ENCODE data around the gene SMYD4. TPM values are rescaled to one million over a fixed set of nuclear protein-coding genes. Genes with fewer than 3 reads are reported as not detected.
"Not testable (repeated sequence)": the region's sequence is repeated elsewhere in the genome, so short reads cannot be mapped to it uniquely, and the experiment has no call there.

The SMYD4 gene
- polyA plus RNA-seq, 1 donor, result 7.9 TPM

DNA sequence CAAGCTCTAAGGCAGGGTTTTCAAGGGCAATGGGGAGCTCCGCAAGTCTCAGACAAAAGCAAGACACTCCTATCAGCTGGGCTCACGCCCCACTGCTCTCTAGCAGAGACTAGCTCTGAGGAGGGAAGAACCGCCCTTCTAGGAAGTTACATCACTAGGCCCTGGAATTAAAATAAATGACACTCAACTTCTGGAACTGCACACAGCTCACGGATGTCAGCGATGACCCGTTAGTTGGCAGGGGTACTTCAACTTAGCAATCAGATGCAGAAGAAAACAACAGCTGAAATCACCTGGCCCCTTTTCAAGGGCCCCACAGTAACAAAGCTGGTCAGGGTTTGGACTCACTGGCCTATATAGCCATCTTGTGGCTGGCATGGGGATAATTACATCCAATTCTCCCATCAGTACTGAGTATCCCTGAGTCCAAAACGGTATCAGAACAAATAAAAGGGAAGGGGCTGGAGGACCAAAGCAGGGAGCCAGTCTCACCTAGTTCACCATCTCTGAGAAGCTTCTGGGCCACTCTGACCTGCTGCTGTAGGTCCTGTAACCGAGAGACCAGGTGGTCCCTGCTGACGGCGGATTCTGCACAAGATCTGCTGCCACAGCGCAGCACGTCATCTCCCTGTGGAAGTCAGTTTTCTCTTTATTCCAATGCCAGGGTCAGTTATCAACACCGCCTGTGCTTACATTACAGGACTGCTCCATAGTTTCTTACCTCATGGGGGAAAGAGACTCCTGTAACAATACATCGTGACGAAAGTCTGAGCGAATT, 45.7 kb downstream of the SMYD4 start:
- peak; percentile 83 for DNase-seq (ENCODE audit: low read depth)

DNA sequence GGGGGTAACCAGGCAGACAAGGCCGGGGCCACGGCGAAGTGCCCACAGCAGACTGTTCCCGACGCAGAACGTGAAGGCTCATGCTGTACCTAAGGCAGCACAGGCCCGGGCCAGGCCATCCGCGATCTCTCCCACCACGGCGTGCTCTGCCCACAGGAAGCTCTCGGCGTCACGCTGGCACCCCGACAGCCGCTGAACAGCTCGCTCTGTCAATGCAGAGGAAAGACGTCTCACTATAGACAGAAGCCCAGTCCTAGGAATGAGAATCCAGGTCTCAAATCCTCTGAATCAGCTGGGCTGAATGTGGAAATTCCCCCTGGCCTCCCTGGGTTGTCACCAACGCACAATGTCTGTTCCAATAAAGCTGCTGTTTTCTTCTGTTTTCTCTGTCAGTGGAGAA, 46.4 kb downstream of the SMYD4 start:
- no peak for DNase-seq (ENCODE audit: low read depth)

DNA sequence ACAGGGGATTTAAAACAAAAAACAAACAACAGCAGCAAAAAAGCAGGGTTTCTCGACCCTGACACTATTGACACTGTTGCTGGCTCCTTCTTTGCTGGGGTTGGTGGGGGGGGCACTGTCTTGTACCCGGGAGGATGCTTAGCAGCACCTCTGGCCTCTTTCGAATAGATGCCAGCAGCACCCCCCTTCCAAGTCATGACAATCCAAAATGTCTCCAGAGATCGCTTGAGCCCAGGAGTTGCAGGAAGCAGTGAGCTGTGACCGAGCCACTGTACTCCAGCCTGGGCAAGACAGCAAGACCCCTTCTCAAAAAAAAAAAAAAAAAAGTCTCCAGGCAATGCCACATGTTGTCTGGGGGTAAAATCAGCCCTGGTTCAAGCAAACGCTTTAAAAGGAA, 47.5 kb downstream of the SMYD4 start:
- no peak for DNase-seq (ENCODE audit: low read depth)

DNA sequence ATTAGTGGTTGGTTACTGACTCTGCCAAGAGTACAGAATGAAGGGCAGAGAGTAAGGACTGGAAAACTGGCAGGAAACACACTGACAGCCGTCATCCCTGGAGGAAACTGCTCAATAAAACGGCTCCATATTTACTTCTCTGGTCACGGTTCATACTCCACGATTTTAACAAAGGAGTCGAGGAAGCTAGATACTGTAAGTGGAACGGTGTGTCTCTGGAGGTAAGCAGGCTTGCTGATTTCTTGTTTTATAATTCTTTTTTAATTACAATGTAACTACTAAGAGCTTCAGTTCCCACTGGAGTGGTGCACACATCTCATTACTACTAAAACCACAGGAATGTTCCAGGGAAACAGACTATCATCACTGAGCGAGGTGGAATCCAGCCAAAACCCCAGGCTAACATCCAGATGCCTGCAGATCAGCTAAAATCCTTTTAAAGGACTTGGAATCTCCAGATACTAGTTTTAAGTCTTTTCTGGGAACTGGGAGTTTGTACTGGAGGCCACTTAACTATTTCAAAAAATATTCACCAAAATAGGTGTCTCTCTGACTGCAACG, 50.1 kb downstream of the SMYD4 start:
- DNase-seq (ENCODE audit: low read depth), result peak; percentile 77

DNA sequence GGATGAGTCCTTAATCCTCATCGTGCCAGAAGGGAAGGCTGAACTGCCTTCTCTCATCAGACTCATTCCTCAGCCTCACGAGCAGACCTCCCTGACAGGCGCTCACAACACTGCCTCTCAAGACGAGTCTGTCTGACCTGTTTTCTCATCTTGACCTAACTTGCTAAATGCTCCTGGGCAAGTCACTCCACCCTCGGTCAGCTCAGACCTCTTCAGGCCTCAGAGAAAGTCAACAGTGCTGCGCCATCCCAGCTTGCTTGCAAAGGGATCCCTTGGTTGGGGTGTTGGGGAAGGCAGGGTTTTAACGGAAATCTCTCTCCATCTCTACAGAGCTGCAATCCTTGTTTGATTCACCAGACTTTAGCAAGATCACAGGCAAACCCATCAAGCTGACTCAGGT, 52.8 kb downstream of the SMYD4 start:
- no peak for DNase-seq (ENCODE audit: low read depth)

DNA sequence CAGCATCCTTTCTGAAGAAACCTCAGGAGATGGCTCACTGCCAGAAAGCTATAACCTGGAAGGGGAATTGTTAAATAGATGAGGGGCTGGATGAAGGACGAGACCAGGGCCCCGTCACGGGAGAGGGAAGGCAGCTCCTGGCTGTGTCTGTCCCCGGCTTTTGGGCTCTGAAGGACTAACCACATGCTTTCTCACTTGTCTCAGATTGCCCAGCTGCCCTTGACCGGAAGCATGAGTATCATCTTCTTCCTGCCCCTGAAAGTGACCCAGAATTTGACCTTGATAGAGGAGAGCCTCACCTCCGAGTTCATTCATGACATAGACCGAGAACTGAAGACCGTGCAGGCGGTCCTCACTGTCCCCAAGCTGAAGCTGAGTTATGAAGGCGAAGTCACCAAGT, 53.4 kb downstream of the SMYD4 start:
- no peak for DNase-seq (ENCODE audit: low read depth)

DNA sequence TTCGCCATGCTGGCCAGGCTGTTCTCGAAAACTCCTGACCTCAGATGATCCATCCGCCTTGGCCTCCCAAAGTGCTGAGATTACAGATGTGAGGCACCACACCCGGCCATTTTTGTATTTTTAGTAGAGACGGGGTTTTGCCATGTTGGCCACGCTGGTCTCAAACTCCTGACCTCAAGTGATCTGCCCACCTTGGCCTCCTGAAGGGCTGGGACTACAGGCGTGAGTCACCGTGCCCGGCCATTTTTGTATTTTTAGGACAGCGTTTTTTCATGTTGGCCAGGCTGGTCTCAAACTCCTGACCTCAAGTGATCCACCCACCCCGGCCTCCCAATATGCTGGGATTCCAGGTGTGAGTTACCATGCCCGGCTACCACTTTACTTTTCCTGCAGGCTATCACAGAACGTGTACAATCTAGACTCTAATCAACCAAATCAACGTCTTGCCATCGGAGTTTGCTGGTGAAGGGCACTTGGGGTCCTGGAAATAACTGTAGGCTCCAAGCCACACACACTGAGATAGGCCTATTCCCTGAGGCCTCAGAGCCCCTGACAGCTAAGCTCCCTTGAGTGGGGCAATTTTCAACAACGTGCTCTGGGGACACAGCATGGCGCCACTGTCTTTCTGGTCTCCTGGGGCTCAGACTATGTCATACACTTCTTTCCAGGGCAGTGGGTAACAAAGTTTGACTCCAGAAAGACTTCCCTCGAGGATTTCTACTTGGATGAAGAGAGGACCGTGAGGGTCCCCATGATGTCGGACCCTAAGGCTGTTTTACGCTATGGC, 55.1 kb downstream of the SMYD4 start:
- DNase-seq (ENCODE audit: low read depth), result no peak

DNA sequence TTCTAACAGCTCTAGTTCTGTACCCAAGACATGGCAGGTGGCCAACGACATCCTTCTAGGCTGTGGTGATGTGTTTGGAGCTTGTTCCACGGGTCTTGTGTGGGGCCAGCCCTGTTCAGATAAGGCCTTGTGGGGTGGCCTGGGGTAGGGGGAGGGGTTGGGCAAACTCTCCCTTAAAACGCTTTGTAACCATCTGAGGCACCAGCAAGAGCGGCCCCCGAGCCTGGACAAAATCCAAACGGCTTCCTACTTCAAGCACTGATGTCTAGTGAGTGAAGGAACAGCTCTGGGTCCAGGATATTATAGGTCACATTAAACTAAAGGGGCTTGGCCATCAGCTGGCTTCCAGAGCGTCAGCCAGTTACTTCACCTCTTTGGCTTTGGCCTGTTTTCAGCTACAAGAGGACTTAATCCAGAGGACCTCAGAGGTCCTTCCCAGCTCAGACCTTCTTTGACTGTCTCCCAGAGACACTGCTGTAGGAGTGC, 56.0 kb downstream of the SMYD4 start:
- DNase-seq (ENCODE audit: low read depth), result no peak

DNA sequence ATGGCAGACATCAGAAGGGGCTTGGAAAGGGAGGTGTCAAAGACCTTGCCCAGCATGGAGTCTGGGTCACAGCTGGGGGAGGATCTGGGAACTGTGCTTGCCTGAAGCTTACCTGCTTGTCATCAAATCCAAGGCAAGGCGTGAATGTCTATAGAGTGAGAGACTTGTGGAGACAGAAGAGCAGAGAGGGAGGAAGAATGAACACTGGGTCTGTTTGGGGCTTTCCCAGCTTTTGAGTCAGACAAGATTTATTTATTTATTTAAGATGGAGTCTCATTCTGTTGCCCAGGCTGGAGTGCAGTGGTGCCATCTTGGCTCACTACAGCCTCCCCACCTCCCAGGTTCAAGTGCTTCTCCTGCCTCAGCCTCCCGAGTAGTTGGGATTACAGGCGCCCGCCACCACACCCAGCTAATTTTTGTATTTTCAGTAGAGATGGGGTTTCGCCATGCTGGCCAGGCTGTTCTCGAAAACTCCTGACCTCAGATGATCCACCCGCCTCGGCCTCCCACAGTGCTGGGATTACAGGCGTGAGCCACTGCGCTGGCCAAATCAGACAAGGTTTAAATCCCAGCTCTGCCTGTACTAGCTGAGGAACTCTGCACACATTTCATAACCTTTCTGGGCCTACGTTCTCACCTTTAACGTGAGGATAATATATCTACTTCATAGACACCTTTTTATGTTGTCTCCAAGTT, 56.6 kb downstream of the SMYD4 start:
- not testable (repeated sequence) for DNase-seq (ENCODE audit: low read depth)

DNA sequence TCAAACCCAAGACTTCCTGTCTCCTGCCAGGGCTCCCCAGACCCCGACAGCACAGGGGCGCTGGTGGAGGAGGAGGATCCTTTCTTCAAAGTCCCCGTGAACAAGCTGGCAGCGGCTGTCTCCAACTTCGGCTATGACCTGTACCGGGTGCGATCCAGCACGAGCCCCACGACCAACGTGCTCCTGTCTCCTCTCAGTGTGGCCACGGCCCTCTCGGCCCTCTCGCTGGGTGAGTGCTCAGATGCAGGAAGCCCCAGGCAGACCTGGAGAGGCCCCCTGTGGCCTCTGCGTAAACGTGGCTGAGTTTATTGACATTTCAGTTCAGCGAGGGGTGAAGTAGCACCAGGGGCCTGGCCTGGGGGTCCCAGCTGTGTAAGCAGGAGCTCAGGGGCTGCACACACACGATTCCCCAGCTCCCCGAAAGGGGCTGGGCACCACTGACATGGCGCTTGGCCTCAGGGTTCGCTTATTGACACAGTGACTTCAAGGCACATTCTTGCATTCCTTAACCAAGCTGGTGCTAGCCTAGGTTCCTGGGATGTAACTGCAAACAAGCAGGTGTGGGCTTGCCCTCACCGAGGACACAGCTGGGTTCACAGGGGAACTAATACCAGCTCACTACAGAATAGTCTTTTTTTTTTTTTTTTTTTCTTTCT, 59.8 kb downstream of the SMYD4 start:
- DNase-seq (ENCODE audit: low read depth), result no peak

DNA sequence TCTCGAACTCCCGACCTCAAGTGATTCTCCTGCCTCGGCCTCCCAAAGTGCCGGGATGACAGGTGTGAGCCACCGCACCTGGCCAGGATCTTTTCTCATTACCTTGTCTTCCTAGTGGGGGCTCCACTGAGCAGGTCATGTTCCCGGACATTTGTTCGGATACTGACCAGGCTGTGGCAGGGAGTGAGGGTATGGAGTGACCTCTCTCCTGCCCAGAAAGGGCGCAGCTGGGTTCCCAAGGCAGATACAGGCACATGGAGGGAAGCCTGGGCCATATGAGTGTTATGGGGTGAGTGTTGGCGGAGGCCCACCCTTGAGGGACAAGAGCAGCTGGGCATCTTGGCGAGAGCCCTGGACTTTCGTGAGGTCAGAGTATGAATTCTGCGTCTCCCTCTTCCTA, 62.3 kb downstream of the SMYD4 start:
- DNase-seq (ENCODE audit: low read depth), result no peak

DNA sequence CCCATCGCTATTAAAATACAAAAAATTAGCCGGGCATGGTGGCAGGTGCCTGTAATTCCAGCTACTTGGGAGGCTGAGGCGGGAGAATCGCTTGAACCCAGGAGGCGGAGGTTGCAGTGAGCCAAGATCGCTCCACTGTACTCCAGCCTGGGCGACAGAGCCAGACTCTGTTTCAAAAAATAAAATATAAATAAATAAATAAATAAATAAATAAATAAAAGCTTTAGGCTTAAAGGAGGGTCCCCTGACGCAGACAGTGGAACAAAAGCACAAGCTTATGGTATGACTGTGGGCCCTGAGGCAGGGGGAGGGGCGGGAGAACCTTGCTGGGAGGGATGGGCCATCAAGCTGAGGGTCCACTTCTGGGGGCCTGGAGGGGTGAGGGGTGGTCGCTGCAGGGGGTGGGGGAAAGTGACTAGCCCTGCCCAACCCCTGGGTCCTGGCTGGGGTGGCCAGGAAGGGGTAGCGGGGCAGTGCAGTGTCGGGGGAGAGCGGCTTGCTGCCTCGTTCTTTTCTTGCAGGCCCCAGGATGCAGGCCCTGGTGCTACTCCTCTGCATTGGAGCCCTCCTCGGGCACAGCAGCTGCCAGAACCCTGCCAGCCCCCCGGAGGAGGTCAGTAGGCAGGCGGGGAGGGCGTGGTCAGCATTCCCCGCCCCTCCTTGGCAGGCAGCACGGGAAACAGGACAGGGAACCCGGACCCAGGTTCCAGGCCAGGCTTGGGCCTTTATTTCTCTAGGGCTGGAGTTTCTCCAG, 63.1 kb downstream of the SMYD4 start:
- DNase-seq (ENCODE audit: low read depth), result no peak

DNA sequence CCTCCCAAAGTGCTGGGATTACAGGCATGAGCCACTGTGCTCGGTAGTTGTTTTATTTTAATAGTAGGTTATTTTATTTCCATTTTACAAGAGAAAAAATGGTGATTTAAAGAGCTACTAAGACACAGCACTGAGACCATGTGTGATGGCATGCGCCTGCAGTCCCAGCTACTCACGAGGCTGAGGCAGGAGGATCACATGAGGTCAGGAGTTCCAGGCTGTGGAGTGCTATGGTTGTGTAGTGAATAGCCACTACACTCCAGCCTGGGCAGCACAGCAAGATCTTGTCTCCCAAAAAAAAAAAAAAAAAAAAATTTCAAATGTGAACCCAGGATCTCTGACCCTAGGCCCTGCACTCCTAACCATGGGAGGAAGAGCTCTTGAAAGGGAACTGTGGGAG, 64.1 kb downstream of the SMYD4 start:
- no peak for DNase-seq (ENCODE audit: low read depth)

DNA sequence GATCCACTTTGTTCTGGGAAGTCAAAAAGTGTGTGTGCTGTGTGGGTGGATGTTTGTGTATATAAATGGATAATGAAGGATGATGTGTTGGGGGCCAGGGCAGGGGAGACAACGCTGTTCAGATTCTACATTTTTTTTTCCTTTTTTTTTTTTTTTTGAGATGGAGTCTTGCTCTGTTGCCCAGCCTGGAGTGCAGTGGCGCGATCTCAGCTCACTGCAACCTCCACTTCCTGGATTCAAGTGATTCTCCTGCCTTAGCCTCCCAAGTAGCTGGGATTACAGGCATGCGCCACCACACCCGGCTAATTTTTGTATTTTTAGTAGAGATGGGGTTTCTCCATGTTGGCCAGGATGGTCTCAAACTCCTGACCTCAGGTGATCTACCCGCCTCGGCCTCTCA, 65.0 kb downstream of the SMYD4 start:
- not testable (repeated sequence) for DNase-seq (ENCODE audit: low read depth)

DNA sequence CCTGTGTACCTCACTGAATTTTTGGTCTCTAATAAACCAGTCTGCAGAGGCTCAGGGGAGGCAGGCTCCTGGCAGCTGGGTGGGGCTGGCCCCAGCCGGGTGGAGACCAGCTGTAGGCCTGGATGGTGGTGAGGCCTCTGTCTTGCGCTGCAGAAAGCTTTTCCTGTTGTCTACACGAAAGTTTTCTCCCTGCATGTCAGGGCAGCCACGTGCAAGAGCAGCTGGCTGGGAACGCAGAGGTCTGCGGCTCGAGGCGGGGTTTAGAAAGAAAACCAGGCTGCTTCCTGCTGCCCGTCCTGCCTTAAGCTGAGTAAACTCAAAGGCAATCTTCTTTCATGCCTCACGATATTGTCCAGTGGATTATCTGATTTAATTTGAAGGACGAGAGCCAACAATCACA, 65.4 kb downstream of the SMYD4 start:
- peak; percentile 57 for DNase-seq (ENCODE audit: low read depth)

DNA sequence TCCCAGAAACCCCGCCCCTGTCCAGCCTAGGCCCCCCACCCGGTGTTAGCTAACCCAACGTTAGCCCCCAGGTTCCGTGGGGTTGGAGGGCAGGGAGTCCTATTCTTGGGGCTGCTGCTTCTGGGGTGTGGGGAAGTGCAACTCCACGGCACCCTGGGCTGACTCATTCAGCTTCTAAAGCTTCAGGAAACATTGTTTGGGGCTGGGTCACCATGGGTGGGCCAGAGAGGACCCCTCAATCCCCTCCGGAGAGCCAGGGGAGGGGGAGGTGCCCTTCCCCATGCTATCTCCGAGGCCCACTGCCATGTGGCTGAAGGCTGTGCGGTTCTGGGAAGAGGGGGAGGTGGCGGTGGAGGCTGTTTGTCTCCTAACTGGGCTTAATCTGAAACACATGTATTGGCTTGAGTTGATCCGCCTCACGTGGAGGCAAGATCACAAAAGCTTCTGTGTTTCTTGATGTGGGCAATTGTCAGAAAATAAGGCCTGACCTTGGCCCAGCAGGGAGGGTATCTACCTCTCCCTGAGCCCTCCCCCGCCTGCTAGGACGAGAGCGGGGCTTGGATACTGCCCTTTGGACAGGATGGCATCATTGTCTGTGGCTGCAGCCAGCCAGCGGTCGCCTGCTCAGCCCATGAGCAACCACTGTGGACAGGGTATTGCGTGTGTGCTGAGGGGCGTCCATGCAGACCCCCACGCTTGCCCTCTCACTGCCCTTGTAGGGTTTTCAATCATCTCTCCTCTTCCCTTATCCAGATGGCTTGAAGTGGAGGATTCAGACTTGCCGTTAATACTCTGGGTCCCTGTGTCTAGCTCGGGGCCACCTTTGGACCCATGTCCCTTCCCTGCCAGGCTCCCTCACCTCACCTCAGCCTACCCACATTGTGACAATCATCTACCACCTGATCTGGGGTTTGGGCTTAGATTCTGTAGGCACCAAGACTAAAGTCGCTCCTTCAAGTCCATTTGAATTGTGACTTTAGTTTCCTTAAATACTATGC, 66.5 kb downstream of the SMYD4 start:
- DNase-seq (ENCODE audit: low read depth), result peak; percentile 54

DNA sequence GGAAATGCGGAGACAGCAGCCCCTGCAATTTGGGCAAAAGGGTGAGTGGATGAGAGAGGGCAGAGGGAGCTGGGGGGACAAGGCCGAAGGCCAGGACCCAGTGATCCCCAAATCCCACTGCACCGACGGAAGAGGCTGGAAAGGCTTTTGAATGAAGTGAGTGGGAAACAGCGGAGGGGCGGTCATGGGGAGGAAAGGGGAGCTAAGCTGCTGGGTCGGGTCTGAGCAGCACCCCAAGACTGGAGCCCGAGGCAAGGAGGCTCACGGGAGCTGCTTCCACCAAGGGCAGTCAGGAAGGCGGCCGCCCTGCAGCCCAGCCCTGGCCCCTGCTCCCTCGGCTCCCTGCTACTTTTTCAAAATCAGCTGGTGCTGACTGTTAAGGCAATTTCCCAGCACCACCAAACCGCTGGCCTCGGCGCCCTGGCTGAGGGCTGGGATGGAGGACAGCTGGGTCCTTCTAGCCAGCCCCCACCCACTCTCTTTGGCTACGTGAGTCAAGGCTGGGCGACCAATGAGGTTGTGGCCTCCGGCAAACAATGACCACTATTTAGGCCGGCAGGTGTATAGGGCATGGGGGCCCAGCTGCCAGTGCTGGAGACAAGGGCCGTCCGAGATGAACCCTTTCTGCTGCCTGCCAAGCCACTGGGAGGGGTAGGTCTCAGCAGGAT, 67.3 kb downstream of the SMYD4 start:
- DNase-seq (ENCODE audit: low read depth), result no peak

DNA sequence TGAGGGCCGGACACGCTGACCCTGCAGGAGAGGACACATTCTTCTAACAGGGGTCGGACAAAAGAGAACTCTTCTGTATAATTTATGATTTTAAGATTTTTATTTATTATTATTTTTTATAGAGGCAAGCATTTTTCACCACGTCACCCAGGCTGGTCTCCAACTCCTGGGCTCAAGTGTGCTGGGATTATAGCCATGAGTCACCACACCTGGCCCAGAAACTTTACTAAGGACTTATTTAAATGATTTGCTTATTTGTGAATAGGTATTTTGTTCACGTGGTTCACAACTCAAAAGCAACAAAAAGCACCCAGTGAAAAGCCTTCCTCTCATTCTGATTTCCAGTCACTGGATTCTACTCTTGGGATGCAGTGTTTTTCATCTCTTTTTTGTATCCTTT, 70.2 kb downstream of the SMYD4 start:
- no peak for DNase-seq (ENCODE audit: low read depth)

DNA sequence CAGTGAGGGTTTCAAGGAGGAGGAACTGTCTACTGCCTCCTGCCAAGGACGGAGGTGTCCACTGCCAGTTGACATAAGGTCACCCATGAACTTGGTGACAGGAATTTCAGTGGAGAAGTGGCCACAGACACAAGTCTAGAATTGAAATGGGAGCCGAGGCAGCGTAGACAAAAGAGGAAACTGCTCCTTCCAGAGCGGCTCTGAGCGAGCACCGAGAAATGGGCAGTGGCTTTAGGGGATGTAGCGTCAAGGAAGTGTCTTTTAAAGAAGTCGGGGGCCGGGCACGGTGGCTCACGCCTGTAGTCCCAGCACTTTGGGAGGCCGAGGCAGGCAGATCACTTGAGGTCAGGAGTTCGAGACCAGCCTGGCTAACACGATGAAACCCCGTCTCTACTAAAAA, 70.9 kb downstream of the SMYD4 start:
- DNase-seq (ENCODE audit: low read depth), result no peak
